GM12864 (cell line): ENCODE results near the gene TBC1D4.

Experiments
- DNase-seq: peaks from one replicate; pipeline ENCODE4 v3.0.0-alpha.2; 2011; ENCODE audit warnings: low read depth
- H3K4me3 ChIP-seq: 2 replicates; pipeline ENCODE4 v1.5.1; 2011; ENCODE audit warnings: mild to moderate bottlenecking, low read depth, low read length, control low read depth
- CTCF ChIP-seq: IDR thresholded peaks from 2 replicates; pipeline ENCODE4 v1.5.1; 2011; ENCODE audit warnings: low read depth, mild to moderate bottlenecking, moderate library complexity, low read length, control low read depth, inconsistent platforms; ENCODE audit errors: missing control alignments

The TBC1D4 gene

GRCh38 chr13:75467040-75467728, 14.8 kb downstream of the TBC1D4 start:
- DNase-seq: no peak
- no peak for TF ChIP-seq CTCF
- no peak overlapping the region for H3K4me3 ChIP-seq

GRCh38 chr13:75465236-75465635, 16.7 kb downstream of the TBC1D4 start:
- no peak for DNase-seq
- TF ChIP-seq CTCF: no peak
- H3K4me3 ChIP-seq: no peak overlapping the region

GRCh38 chr13:75461314-75461713, 20.7 kb downstream of the TBC1D4 start:
- TF ChIP-seq CTCF: no peak
- no peak for DNase-seq
- no peak overlapping the region for H3K4me3 ChIP-seq

GRCh38 chr13:75460644-75461043, 21.3 kb downstream of the TBC1D4 start:
- no peak for TF ChIP-seq CTCF
- no peak overlapping the region for H3K4me3 ChIP-seq
- DNase-seq: no peak

GRCh38 chr13:75458696-75459422, 23.1 kb downstream of the TBC1D4 start:
- DNase-seq: peak; percentile 64
- peak overlapping the region; percentile 0; the same call in 1 of the 2 replicates for H3K4me3 ChIP-seq
- no peak for TF ChIP-seq CTCF

- DNase-seq: no peak
- no peak overlapping the region for H3K4me3 ChIP-seq
- no peak for TF ChIP-seq CTCF
Observed at GRCh38 chr13:75455962-75456361, 26.0 kb downstream of the TBC1D4 start.
